Measurements from ENCODE around the gene RGS3. TPM values are rescaled to one million over a fixed set of nuclear protein-coding genes. Genes with fewer than 3 reads are reported as not detected.

The RGS3 gene
- total RNA-seq, 4 donors from 2014 or later: 10.5 to 18.2 (median 12.8) TPM

GRCh38 chr9:113620377-113621161, 157.0 kb downstream of the RGS3 start:
- intact Hi-C loops (cut with DNase I; ENCODE audit: low total_unique reads): no loop called here
- no peak overlapping the region for H3K4me3 ChIP-seq (ENCODE audit: low read depth, poor library complexity, severe bottlenecking)
- 23 to 31% methylated on average over 16 of the region's 16 CpGs for WGBS, 2 donors
- DNase-seq (ENCODE audit: low spot score in 2 of 2): peak; percentile 52 to 94
- no peak for TF ChIP-seq CTCF (IDR thresholded peaks at IDR 0.05)
- TF ChIP-seq POLR2A (IDR thresholded peaks at IDR 0.05): no peak

DNA sequence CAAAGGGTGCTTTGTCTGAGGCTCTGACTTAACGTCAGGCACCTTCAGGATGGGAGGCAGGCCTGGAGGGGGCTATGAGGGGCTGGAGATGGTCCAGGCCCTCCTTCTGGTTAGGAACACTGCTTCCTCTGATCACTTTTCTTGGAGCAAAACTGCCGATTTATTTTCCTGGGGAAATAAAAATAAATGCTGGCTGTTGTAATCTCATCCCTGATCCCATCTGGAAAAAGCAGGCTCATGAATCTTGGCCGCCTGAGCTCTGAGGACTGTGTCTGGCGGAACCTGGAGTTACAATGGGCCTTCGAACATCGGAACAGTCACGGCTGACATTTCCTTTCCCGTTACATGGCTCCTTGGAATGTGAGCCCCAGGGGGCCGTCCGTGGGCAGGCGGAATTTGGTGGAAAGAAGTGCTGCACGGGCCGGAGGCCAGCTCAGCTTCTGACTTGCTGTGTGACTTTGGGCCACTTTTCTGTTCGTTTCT, 157.8 kb downstream of the RGS3 start:
- WGBS, 2 donors: 30 to 64% methylated on average over 14 of the region's 14 CpGs
- intact Hi-C loops (cut with DNase I; ENCODE audit: low total_unique reads): no loop called here
- H3K4me3 ChIP-seq (ENCODE audit: low read depth, poor library complexity, severe bottlenecking): no peak overlapping the region
- DNase-seq (ENCODE audit: low spot score in 2 of 2): peak; percentile 69 to 94
- no peak for TF ChIP-seq POLR2A (IDR thresholded peaks at IDR 0.05)
- TF ChIP-seq CTCF (IDR thresholded peaks at IDR 0.05): no peak

DNA sequence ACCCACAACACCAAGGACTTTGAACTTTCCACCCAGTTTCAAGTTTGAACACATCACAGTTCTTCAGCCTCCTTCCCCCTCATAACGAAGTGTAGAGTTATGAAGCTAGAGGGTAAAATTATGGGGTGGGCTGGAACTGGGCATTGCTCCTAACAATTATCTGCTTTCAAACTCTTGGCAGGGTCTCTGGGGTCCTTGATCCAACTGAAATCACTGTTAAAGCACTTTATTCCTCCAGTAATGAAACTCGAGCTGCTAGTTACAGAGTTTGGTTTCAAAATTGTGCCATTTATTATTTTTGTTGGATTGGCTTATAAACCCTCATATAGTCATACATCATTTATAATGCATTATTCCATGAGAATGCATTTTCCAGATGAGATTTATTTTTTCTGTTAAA, 158.5 kb downstream of the RGS3 start:
- DNase-seq (ENCODE audit: low spot score in 2 of 2): no peak
- TF ChIP-seq CTCF (IDR thresholded peaks at IDR 0.05) (no peak), POLR2A (IDR thresholded peaks at IDR 0.05) (no peak)
- WGBS, 2 donors: 57 to 73% methylated on average over 2 of the region's 2 CpGs
- H3K4me3 ChIP-seq (ENCODE audit: low read depth, poor library complexity, severe bottlenecking): no peak overlapping the region
- intact Hi-C loops (cut with DNase I; ENCODE audit: low total_unique reads): no loop called here

DNA sequence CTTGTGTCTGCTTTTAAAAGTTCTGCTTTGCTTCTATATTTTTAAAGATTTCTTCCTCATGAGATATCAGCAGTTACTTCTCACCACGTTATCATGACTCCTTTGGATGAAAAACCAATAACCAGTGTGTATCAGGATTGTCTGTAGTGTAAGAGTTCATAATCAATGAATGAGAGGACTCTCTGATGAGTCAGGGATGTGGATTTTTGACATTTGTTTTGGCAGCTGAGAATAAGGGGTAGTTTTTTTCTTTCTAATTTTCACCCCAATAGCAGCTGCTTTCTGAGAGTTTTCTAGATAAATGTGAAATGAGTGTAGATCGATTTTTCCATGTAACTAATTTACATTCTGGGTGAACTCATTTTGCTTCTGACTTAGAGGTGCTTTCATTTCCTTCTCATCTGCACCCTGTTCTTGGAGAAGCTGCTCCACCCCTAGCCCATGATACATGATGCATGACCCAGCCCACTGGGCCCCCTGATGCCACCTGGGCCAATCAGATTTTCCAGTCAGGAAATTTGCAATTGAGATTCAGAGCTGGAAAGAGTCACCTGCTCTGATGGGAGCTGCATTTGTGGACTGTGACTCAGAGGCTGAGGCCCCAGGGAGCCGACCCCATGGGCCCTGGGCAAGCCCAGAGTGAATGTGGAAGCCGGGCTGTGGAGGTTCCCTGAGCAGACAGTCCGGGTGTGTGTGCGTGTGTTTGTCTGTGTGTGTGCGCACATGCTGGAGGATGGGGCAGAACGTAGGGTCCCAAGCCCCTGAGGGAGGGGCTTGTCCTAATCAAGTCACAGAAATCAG, 159.3 kb downstream of the RGS3 start:
- H3K4me3 ChIP-seq (ENCODE audit: low read depth, poor library complexity, severe bottlenecking): no peak overlapping the region
- WGBS, 2 donors: 60 to 71% methylated on average over 8 of the region's 8 CpGs
- DNase-seq (ENCODE audit: low spot score in 2 of 2): peak in 1 of 2 donors; percentile 81
- intact Hi-C loops (cut with DNase I; ENCODE audit: low total_unique reads): no loop called here
- no peak for TF ChIP-seq POLR2A (IDR thresholded peaks at IDR 0.05)
- no peak for TF ChIP-seq CTCF (IDR thresholded peaks at IDR 0.05)

GRCh38 chr9:113623851-113624485, 160.4 kb downstream of the RGS3 start:
- TF ChIP-seq POLR2A (IDR thresholded peaks at IDR 0.05) (no peak), CTCF (IDR thresholded peaks at IDR 0.05) (no peak)
- intact Hi-C loops (cut with DNase I; ENCODE audit: low total_unique reads): no loop called here
- WGBS, 2 donors: 85 to 96% methylated on average over 9 of the region's 9 CpGs

More at GRCh38 chr9:113623851-113624485, 160.4 kb downstream of the RGS3 start:
- DNase-seq (ENCODE audit: low spot score in 2 of 2): peak in 1 of 2 donors; percentile 32
- no peak overlapping the region for H3K4me3 ChIP-seq (ENCODE audit: low read depth, poor library complexity, severe bottlenecking)
